ENCODE measurements around the gene SLIT2. TPM values are rescaled to one million over a fixed set of nuclear protein-coding genes. Genes with fewer than 3 reads are reported as not detected.

SLIT2 gene
- total RNA-seq, 3 donors from 2014 or later (not counting 1 experiment from before 2014, with no cell fraction given) = not detected

DNA sequence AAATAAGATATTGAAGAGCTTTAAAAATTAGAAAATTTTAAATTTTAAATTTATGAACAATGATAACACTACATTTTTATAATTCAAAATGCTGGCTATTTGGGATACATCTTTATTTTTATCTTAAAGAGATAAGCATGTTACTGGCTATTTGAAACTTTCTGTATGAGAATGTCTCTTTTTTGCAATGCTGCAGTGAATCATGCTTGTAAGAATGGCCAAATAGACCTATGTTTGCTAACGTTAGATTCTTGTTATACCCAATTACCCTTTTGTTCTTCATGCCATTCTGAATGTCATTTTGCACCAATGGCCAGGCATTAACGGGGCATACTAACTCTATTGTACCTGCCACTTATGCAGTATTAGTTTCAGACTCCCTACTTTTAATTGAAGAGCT is 49.5 kb downstream of the SLIT2 start:
- H3K9me3 ChIP-seq (ENCODE audit: control insufficient read depth, insufficient read depth, low read length) = no peaks in the 10 kb centered on the region
- H3K36me3 ChIP-seq (ENCODE audit: control insufficient read depth, insufficient read depth, low read length) = no peaks in the 10 kb centered on the region
- no peaks in the 10 kb centered on the region for H3K4me1 ChIP-seq (ENCODE audit: control insufficient read depth, insufficient read depth, low read length)
- Mint-ChIP-seq H3K4me3 (no peak overlapping the region), H3K4me1 (no peaks in the 10 kb centered on the region), H3K27ac (no peak overlapping the region), H3K9me3 (no peaks in the 10 kb centered on the region), H3K27me3 (ENCODE audit: low read depth in 2 of 2) (no peaks in the 10 kb centered on the region), H3K36me3 (no peaks in the 10 kb centered on the region)
- DNase-seq (no peak), ATAC-seq (no peak)
- TF ChIP-seq, protein P1, sequence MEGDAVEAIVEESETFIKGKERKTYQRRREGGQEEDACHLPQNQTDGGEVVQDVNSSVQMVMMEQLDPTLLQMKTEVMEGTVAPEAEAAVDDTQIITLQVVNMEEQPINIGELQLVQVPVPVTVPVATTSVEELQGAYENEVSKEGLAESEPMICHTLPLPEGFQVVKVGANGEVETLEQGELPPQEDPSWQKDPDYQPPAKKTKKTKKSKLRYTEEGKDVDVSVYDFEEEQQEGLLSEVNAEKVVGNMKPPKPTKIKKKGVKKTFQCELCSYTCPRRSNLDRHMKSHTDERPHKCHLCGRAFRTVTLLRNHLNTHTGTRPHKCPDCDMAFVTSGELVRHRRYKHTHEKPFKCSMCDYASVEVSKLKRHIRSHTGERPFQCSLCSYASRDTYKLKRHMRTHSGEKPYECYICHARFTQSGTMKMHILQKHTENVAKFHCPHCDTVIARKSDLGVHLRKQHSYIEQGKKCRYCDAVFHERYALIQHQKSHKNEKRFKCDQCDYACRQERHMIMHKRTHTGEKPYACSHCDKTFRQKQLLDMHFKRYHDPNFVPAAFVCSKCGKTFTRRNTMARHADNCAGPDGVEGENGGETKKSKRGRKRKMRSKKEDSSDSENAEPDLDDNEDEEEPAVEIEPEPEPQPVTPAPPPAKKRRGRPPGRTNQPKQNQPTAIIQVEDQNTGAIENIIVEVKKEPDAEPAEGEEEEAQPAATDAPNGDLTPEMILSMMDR (IDR thresholded peaks at IDR 0.05) = no peak
- H3K4me3 ChIP-seq (ENCODE audit: low read length) = no peak overlapping the region
- WGBS (ENCODE audit: insufficient coverage) = 55% methylated on average over 2 of the region's 2 CpGs
- H3K27ac ChIP-seq (ENCODE audit: low read length) = no peak overlapping the region
- H3K27me3 ChIP-seq (ENCODE audit: control insufficient read depth, insufficient read depth, low read length) = no peaks in the 10 kb centered on the region
- intact Hi-C loops (cut with micrococcal nuclease) = no loop called here

All from natural killer cell (primary cell).